Subcutaneous abdominal adipose tissue (tissue), 5 donors: Measurements from ENCODE around the gene C21orf58.

Source experiments
- H3K27ac ChIP-seq: one replicate; pipeline ENCODE4 v1.7.0; 2013; ENCODE audit warnings: low read depth, mild to moderate bottlenecking, inconsistent platforms, low read length, moderate library complexity
- H3K27me3 ChIP-seq, 5 donors: one replicate each; pipeline ENCODE4 v1.7.0; 2013; ENCODE audit warnings: low read length in 5 of 5, inconsistent platforms in 1 of 5; ENCODE audit not compliant: control insufficient read depth in 5 of 5, insufficient read depth in 4 of 5
- H3K36me3 ChIP-seq, 5 donors: one replicate each; pipeline ENCODE4 v1.7.0; 2013; ENCODE audit warnings: low read length in 5 of 5; ENCODE audit not compliant: control insufficient read depth in 5 of 5, insufficient read depth in 5 of 5
- H3K4me1 ChIP-seq, 5 donors: one replicate each; pipeline ENCODE4 v1.7.0; 2013; ENCODE audit warnings: low read length in 5 of 5, mild to moderate bottlenecking in 3 of 5, moderate library complexity in 1 of 5; ENCODE audit not compliant: control insufficient read depth in 5 of 5, insufficient read depth in 5 of 5
- H3K4me3 ChIP-seq, 5 donors: one replicate each; pipeline ENCODE4 v1.7.0; 2013; ENCODE audit warnings: low read length in 5 of 5, low read depth in 1 of 5
- H3K9ac ChIP-seq, 5 donors: one replicate each; pipeline ENCODE4 v1.7.0; 2013; ENCODE audit warnings: low read length in 5 of 5, mild to moderate bottlenecking in 4 of 5, moderate library complexity in 3 of 5
- H3K9me3 ChIP-seq, 5 donors: one replicate each; pipeline ENCODE4 v1.7.0; 2013; ENCODE audit warnings: low read length in 5 of 5; ENCODE audit not compliant: control insufficient read depth in 5 of 5
- donor health status: healthy.
- donor health status: healthy.
- donor health status: healthy.
- donor health status: healthy.
- donor health status: healthy.

The C21orf58 gene

DNA sequence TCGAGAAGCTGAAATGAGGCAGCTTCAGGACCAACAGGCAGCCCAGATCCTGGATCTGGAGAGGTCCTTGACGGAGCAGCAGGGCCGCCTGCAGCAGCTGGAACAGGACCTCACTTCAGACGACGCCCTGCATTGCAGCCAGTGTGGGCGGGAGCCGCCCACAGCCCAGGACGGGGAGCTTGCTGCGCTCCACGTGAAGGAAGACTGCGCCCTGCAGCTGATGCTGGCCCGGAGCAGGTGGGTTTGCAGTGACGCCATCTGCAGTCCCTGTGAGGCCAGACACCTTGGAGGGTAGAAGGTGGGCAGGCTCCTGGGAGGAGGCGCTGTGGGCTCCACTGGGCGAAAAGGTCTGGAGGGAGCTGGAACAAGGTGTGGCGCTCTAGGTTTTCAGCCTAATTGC lies 40.0 kb upstream of the C21orf58 start:
- Histone ChIP-seq H3K9ac (no peak overlapping the region), H3K36me3 (peaks cover 7 to 76% (median 65%) of the 10 kb centered on the region in 5 donors), H3K9me3 (no peaks in the 10 kb centered on the region), H3K27me3 (no peaks in the 10 kb centered on the region), H3K4me1 (peaks cover 0 to 3% (median 0%) of the 10 kb centered on the region in 5 donors), H3K4me3 (no peak overlapping the region), H3K27ac (no peak overlapping the region)

DNA sequence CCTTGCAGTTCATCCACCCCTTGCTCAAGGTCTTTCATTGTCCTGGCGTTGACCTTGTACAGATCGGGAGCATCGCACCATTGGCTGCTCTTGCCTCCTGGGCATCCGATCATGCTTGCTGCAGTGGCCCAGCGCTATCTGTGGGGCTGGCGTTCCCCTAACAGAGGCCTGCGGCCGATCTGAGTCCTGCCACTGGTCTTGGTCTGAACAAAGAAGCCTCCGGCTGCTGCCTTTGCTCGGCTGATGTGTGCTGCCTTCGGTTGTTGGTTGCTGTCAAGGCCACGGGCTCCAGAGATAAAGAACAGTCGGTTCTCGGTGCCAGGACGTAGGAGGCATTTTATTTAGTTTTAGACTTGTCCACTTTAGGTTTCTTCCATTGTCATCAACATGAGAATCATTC lies 39.3 kb upstream of the C21orf58 start:
- Histone ChIP-seq H3K4me1 (no peaks in the 10 kb centered on the region), H3K4me3 (no peak overlapping the region), H3K9ac (no peak overlapping the region), H3K27ac (no peak overlapping the region), H3K27me3 (no peaks in the 10 kb centered on the region), H3K9me3 (no peaks in the 10 kb centered on the region), H3K36me3 (peaks cover 9 to 76% (median 67%) of the 10 kb centered on the region in 5 donors)

DNA sequence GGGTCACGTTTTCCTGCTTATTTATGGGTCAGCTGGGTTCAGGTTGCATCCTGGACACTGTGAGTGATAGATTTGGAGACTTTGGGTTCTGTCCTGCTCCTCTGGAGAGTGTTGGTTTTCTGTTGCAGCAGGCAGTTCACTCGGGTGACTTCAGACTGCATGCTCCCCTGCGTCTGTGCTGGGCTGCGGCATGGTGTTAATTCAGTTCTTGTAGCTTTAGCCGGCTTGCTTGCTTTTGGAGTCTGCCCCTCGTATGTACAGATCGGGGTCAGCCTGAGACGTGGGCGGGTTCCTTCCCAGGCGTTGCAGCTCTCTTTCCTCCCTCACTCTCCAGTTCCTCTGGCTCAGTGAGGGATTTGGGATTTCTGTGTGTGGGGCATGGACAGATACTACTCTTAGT lies 38.3 kb upstream of the C21orf58 start:
- no peaks in the 10 kb centered on the region for H3K9me3 ChIP-seq
- H3K9ac ChIP-seq = no peak overlapping the region
- H3K4me1 ChIP-seq = no peaks in the 10 kb centered on the region
- H3K4me3 ChIP-seq = no peak overlapping the region
- peaks cover 9 to 78% (median 69%) of the 10 kb centered on the region in 5 donors for H3K36me3 ChIP-seq
- no peak overlapping the region for H3K27ac ChIP-seq
- H3K27me3 ChIP-seq = no peaks in the 10 kb centered on the region

DNA sequence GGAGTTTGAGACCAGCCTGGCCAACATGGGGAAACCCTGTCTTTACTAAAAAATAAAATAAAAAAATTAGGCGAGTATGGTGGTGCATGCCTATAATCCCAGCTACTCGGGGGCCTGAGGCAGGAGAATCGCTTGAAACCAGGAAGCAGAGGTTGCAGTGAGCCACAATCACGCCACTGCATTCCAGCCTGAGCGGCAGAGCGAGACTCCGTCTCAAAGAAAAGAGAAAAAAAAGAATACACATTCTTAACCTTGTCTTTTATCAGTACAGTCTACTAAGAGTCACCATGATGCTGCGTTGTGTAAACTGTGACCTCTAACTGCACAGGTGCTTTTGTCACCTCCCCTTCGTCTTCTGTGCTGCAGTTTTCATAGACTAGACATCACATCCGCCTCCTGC lies 37.5 kb upstream of the C21orf58 start:
- no peak overlapping the region for H3K4me3 ChIP-seq
- H3K36me3 ChIP-seq = peaks cover 9 to 78% (median 69%) of the 10 kb centered on the region in 5 donors
- no peaks in the 10 kb centered on the region for H3K9me3 ChIP-seq
- no peaks in the 10 kb centered on the region for H3K27me3 ChIP-seq
- no peak overlapping the region for H3K27ac ChIP-seq
- H3K4me1 ChIP-seq = no peaks in the 10 kb centered on the region
- no peak overlapping the region for H3K9ac ChIP-seq

DNA sequence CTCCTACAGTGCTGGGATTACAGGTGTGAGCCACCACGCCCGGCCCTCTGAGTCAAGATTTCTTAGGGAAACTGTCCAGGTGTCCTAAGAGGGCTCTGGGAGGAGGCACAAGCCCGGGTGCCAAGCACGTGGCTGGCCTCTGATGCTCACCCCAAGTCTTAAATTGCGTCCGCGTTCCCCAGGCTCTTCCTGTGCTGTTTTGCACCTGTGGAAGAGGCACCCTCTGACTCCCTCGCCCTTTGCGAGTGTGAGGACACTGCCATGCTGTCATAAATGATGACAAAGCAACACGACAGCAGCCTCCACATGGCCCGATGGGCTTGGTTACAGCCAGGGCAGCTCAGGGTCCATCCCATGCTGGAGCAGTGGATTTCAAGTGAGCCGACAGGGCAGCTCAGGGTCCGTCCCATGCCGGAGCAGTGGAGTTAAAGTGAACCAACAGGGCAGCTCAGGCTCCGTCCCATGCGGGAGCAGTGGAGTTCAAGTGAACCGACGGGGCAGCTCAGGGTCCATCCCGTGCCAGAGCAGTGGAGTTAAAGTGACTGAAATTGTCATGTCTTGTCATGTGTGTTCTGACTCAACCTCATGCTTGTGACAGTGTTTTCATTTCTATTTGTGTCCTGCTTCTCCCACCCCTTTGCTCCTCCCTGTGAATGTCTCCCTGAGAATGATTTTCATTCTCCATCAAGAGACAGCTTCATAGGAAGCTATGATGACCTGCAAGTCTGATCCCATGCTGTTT lies 34.2 kb upstream of the C21orf58 start:
- Histone ChIP-seq H3K4me1 (no peaks in the 10 kb centered on the region), H3K9ac (no peak overlapping the region), H3K27ac (no peak overlapping the region), H3K36me3 (peaks cover 5 to 79% (median 71%) of the 10 kb centered on the region in 5 donors), H3K4me3 (no peak overlapping the region), H3K9me3 (no peaks in the 10 kb centered on the region), H3K27me3 (no peaks in the 10 kb centered on the region)

DNA sequence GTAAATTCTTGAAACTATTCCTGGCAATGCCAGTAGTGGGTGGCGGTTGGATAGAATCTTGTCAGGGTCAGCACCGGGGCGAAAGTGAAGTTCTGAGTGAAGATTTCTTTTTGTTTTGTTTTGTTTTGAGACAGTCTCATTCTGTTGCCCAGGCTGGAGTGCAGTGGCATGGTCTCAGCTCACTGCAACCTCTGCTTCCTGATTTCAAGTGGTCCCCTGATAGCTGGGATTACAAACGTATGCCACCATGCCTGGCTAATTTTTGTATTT lies 33.6 kb upstream of the C21orf58 start:
- peaks cover 5 to 80% (median 73%) of the 10 kb centered on the region in 5 donors for H3K36me3 ChIP-seq
- no peak overlapping the region for H3K4me3 ChIP-seq
- no peaks in the 10 kb centered on the region for H3K27me3 ChIP-seq
- no peaks in the 10 kb centered on the region for H3K4me1 ChIP-seq
- no peak overlapping the region for H3K9ac ChIP-seq
- no peaks in the 10 kb centered on the region for H3K9me3 ChIP-seq
- H3K27ac ChIP-seq = no peak overlapping the region

DNA sequence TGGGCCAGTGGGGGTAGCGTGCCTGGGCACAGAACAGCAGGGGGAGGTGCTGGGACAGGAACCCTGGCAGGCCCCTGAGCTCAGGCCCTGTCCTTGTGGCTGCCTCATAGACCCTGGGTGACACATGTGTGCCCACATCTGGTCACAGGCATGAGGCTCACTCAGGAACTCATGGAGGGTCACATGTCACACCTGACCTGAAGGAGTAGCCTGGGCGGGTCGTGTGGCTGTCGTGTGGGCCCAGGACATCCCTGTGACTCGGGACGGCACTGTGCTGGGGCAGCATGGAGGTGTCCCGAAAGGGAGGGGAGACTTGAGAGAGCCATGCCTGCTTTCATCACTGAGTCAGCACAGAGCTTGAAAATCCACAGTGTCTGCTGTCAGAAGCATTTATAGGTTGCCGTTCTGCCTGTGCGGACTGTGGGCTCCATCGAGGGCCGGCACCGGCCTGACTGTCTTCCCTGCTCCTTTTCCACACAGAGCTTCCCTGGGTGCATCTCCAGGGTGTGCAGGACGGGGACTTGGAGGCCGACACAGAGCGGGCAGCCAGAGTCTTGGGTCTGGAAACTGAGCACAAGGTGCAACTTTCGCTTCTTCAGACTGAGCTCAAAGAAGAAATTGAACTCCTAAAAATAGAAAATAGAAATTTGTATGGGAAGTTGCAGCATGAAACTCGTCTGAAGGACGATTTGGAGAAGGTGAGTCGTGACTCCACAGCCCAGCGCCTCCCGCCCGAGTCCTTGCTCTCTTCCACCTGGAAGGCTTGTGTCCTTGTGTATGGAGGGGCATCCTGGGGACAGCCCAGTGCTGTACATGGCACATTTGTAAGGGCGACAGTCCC lies 33.0 kb upstream of the C21orf58 start:
- H3K9me3 ChIP-seq = no peaks in the 10 kb centered on the region
- no peak overlapping the region for H3K27ac ChIP-seq
- H3K4me1 ChIP-seq = no peaks in the 10 kb centered on the region
- H3K36me3 ChIP-seq = peaks cover 5 to 80% (median 74%) of the 10 kb centered on the region in 5 donors
- H3K4me3 ChIP-seq = no peak overlapping the region
- H3K9ac ChIP-seq = no peak overlapping the region
- H3K27me3 ChIP-seq = no peaks in the 10 kb centered on the region

DNA sequence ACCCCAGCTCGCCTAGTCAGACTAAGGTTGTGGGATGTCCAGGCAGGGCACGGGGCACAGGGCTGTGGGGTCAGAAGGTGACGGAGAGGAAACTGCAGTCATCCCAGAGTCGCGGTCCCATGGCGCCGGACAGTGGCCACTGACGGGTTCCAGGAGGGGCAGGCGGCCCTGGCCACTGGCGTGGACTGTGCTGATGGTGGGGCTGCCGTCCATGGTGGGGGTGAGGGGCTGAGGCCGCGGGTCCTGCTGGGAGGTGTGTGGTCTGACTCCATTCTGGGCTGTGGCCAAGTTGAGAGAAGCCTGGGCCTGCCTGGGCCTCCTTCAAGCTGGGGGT lies 32.3 kb upstream of the C21orf58 start:
- Histone ChIP-seq H3K36me3 (peaks cover 2 to 81% (median 80%) of the 10 kb centered on the region in 5 donors), H3K4me1 (no peaks in the 10 kb centered on the region), H3K9ac (no peak overlapping the region), H3K27ac (no peak overlapping the region), H3K4me3 (no peak overlapping the region), H3K9me3 (no peaks in the 10 kb centered on the region), H3K27me3 (no peaks in the 10 kb centered on the region)

DNA sequence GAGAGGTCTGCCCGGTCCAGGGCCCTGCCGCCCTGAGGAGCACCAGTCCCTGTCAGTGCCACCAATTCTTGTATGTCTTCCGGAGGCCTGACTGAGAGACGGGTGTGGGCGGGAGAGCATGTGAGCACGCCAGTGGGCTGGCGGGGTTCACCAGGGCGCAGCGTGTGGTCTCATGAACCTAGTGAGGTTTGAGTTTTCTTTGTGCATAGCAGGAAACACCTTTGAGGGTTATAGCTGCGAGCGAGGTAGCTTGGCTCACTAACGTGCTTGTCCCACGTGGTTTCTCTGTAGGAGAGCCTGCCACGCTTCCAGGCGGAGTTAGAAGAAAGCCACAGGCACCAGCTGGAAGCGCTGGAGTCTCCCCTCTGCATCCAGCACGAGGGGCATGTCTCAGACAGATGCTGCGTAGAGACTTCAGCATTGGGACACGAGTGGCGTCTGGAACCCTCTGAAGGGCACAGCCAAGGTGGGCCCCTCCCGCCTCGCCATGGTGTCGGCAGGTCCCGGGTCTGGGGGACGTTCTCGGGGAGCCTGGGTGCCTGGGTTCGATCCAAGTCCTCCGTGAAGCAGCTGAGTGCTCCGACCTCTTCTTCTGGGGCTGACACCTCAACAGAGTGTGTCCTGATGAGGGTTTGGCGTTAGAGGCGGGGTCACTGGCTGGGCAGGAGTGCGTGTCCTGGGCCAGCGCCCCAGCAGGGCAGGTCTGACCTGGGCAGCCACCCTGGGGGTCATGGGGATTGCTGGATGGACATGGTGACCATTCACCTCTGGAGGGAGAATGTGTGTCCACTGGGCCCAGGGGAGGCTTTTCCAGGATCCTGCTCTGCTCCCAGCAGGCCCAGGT lies 31.7 kb upstream of the C21orf58 start:
- H3K9ac ChIP-seq = no peak overlapping the region
- H3K4me3 ChIP-seq = no peak overlapping the region
- H3K4me1 ChIP-seq = no peaks in the 10 kb centered on the region
- no peaks in the 10 kb centered on the region for H3K9me3 ChIP-seq
- no peak overlapping the region for H3K27ac ChIP-seq
- H3K27me3 ChIP-seq = no peaks in the 10 kb centered on the region
- peaks cover 2 to 87% (median 82%) of the 10 kb centered on the region in 5 donors for H3K36me3 ChIP-seq

DNA sequence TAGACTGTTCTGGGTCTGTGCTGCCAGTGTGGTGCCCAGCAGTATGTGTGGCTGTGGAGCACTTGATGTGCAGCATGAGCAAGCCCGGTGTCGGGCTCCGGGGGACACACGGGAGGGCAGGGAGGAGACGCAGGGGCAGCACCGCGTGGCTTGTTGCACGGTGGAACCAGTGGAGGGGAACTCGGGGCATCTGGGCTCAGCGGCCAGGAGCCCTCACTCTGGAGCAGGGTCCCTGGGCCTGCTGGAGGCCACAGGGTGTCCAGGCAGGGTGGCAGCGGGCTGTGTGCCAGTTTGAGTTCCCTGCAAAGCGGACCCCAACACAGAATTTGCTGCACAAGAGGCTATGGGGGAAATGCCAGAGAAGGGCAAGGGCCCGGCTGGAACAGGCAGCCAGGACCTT lies 30.8 kb upstream of the C21orf58 start:
- Histone ChIP-seq H3K9me3 (no peaks in the 10 kb centered on the region), H3K27ac (no peak overlapping the region), H3K9ac (no peak overlapping the region), H3K27me3 (no peaks in the 10 kb centered on the region), H3K4me3 (no peak overlapping the region), H3K4me1 (no peaks in the 10 kb centered on the region), H3K36me3 (peaks cover 5 to 92% (median 90%) of the 10 kb centered on the region in 5 donors)
